HEK293 (cell line): ENCODE data around the gene DDRGK1.
A peak's percentile ranks its signal among the peaks of the same experiment; 100 is the strongest.

Experiments used
- CTCF ChIA-PET: fragments of 350-600 bp; formaldehyde crosslinking; extraction: SDS; loops from one replicate; lab custom pipeline; 2021; ENCODE audit warnings: antibody characterized with exemption; lab: Yijun Ruan, JAX
- POLR2A ChIA-PET: fragments of 300-600 bp; formaldehyde crosslinking; extraction: SDS; loops from one replicate; lab custom pipeline; 2020; ENCODE audit warnings: antibody characterized with exemption, inconsistent platforms; lab: Yijun Ruan, JAX
- H3K27ac ChIP-seq: fragments of 200-500 bp; sonication (Bioruptor generic); 2 replicates; pipeline ENCODE4 v1.5.1; 2014; ENCODE audit warnings: low read depth, low read length, control low read depth, inconsistent platforms; ENCODE audit errors: extremely low read depth
- H3K36me3 ChIP-seq, 2 experiments: fragments of 200-500 bp in 1 of 2; sonication (Bioruptor generic) in 1 of 2; 1 replicate in 1 of 2; 2 replicates in 1 of 2; pipeline ENCODE4 v1.5.1; 2014 to 2017; ENCODE audit warnings: inconsistent platforms in 2 of 2, low read length in 2 of 2; ENCODE audit not compliant: control insufficient read depth in 2 of 2, insufficient read depth in 1 of 2
- H3K4me1 ChIP-seq: fragments of 200-500 bp; sonication (Bioruptor generic); 2 replicates; pipeline ENCODE4 v1.5.1; 2014; ENCODE audit warnings: mild to moderate bottlenecking, low read length, inconsistent platforms; ENCODE audit not compliant: control insufficient read depth, insufficient read depth
- H3K4me3 ChIP-seq: 2 replicates; pipeline ENCODE4 v1.5.1; 2011; ENCODE audit warnings: low read depth, mild to moderate bottlenecking, control low read depth, low read length, moderate library complexity
- H3K9me3 ChIP-seq: fragments of 200-500 bp; sonication (Bioruptor generic); 2 replicates; pipeline ENCODE4 v1.5.1; 2014; ENCODE audit warnings: low read depth, low read length, inconsistent platforms; ENCODE audit not compliant: control insufficient read depth, insufficient read depth
- BCL11B ChIP-seq: fragments of 450-650 bp; formaldehyde crosslinking; IDR thresholded peaks from 2 replicates; pipeline ENCODE4 v1.5.1; 2016; ENCODE audit warnings: low read depth, missing biosample characterization, missing genetic modification characterization
- KLF16 ChIP-seq: fragments of 450-650 bp; formaldehyde crosslinking; IDR thresholded peaks from 2 replicates; pipeline ENCODE4 v1.5.1; 2017; ENCODE audit warnings: missing biosample characterization, missing genetic modification characterization
- KLF17 ChIP-seq: fragments of 450-650 bp; formaldehyde crosslinking; IDR thresholded peaks from 2 replicates; pipeline ENCODE4 v1.5.1; 2016; ENCODE audit warnings: missing biosample characterization, missing genetic modification characterization
- OVOL3 ChIP-seq: fragments of 450-650 bp; formaldehyde crosslinking; IDR thresholded peaks from 2 replicates; pipeline ENCODE4 v1.5.1; 2016; ENCODE audit warnings: missing biosample characterization, missing genetic modification characterization
- PRDM10 ChIP-seq: fragments of 450-650 bp; formaldehyde crosslinking; IDR thresholded peaks from 2 replicates; pipeline ENCODE4 v1.5.1; 2016; ENCODE audit warnings: missing biosample characterization, missing genetic modification characterization
- TRIM28 ChIP-seq: IDR thresholded peaks from 2 replicates; pipeline ENCODE4 v1.6.1; 2011; ENCODE audit warnings: low read length, control low read depth, borderline replicate concordance
- TSHZ1 ChIP-seq: fragments of 450-650 bp; formaldehyde crosslinking; IDR thresholded peaks from 2 replicates; pipeline ENCODE4 v1.5.1; 2016; ENCODE audit warnings: missing biosample characterization, missing genetic modification characterization, borderline replicate concordance
- WT1 ChIP-seq: fragments of 450-650 bp; formaldehyde crosslinking; IDR thresholded peaks from 2 replicates; pipeline ENCODE4 v1.5.1; 2016; ENCODE audit warnings: missing biosample characterization, missing genetic modification characterization
- ZBTB49 ChIP-seq: fragments of 450-650 bp; formaldehyde crosslinking; IDR thresholded peaks from 2 replicates; pipeline ENCODE4 v1.5.1; 2016; ENCODE audit warnings: missing biosample characterization, missing genetic modification characterization, low read depth
- ZFHX2 ChIP-seq: fragments of 450-650 bp; formaldehyde crosslinking; conservative IDR thresholded peaks from 2 replicates; pipeline ENCODE4 v1.5.1; 2016; ENCODE audit warnings: missing biosample characterization, missing genetic modification characterization
- ZNF248 ChIP-seq: fragments of 450-650 bp; formaldehyde crosslinking; IDR thresholded peaks from 2 replicates; pipeline ENCODE4 v1.5.1; 2017; ENCODE audit warnings: missing biosample characterization, missing genetic modification characterization
- ZNF335 ChIP-seq: fragments of 450-650 bp; formaldehyde crosslinking; conservative IDR thresholded peaks from 2 replicates; pipeline ENCODE4 v1.5.1; 2016; ENCODE audit warnings: missing biosample characterization, missing genetic modification characterization
- ZNF423 ChIP-seq: fragments of 450-650 bp; formaldehyde crosslinking; IDR thresholded peaks from 2 replicates; pipeline ENCODE4 v1.5.1; 2016; ENCODE audit warnings: missing biosample characterization, missing genetic modification characterization
- ZNF473 ChIP-seq: fragments of 450-650 bp; formaldehyde crosslinking; IDR thresholded peaks from 2 replicates; pipeline ENCODE4 v1.5.1; 2017; ENCODE audit warnings: missing biosample characterization, missing genetic modification characterization
- ZNF510 ChIP-seq: fragments of 450-650 bp; formaldehyde crosslinking; IDR thresholded peaks from 2 replicates; pipeline ENCODE4 v1.5.1; 2018; ENCODE audit warnings: mild to moderate bottlenecking, missing genetic modification characterization, missing biosample characterization; ENCODE audit not compliant: insufficient replicate concordance
- ZNF600 ChIP-seq: fragments of 450-650 bp; formaldehyde crosslinking; IDR thresholded peaks from 2 replicates; pipeline ENCODE4 v1.5.1; 2016; ENCODE audit warnings: missing biosample characterization, missing genetic modification characterization
- ZNF654 ChIP-seq: fragments of 450-650 bp; formaldehyde crosslinking; IDR thresholded peaks from 2 replicates; pipeline ENCODE4 v1.5.1; 2016; ENCODE audit warnings: low read depth, missing biosample characterization, missing genetic modification characterization
- ZNF692 ChIP-seq: fragments of 450-650 bp; formaldehyde crosslinking; IDR thresholded peaks from 2 replicates; pipeline ENCODE4 v1.5.1; 2016; ENCODE audit warnings: missing biosample characterization, missing genetic modification characterization
- ZNF785 ChIP-seq: fragments of 450-650 bp; formaldehyde crosslinking; IDR thresholded peaks from 2 replicates; pipeline ENCODE4 v1.5.1; 2016; ENCODE audit warnings: missing biosample characterization, missing genetic modification characterization
- ZNF837 ChIP-seq: fragments of 450-650 bp; formaldehyde crosslinking; IDR thresholded peaks from 2 replicates; pipeline ENCODE4 v1.5.1; 2016; ENCODE audit warnings: missing biosample characterization, missing genetic modification characterization
- ZSCAN16 ChIP-seq: fragments of 450-650 bp; formaldehyde crosslinking; IDR thresholded peaks from 2 replicates; pipeline ENCODE4 v1.5.1; 2016; ENCODE audit warnings: missing biosample characterization, missing genetic modification characterization
- ZSCAN30 ChIP-seq: fragments of 450-650 bp; IDR thresholded peaks from 2 replicates; pipeline ENCODE4 v1.5.1; 2018; ENCODE audit warnings: missing biosample characterization, mild to moderate bottlenecking, missing genetic modification characterization, moderate library complexity

DDRGK1 gene

GRCh38 chr20:3174442-3175261, 29.8 kb downstream of the DDRGK1 start (continued):
- peak; percentile 11; the same call in 1 of the 2 replicates for TF ChIP-seq PRDM10 (tag by site-specific recombination)
- TF ChIP-seq ZNF335 = peak; percentile 11
- peak; percentile 48; the same call in 1 of the 2 replicates for TF ChIP-seq TRIM28
- no peak for TF ChIP-seq OVOL3
- TF ChIP-seq, all 188 proteins: peak for 6

GRCh38 chr20:3173610-3174441, 30.7 kb downstream of the DDRGK1 start:
- Histone ChIP-seq H3K4me1 (peaks cover 14% of the 10 kb centered on the region), H3K36me3 (peaks cover 0 to 8% of the 10 kb centered on the region in 2 experiments; a peak in 1 of 3 replicates), H3K27ac (peak overlapping the region; percentile 87), H3K9me3 (no peaks in the 10 kb centered on the region), H3K4me3 (peak overlapping the region; percentile 61)
- CTCF ChIA-PET = interaction anchor here (0.6 kb wide), 1 partner anchor 895 kb away, joined by 4 read pairs; no protein-coding TSS in a partner anchor
- POLR2A ChIA-PET = interaction anchor here (2.1 to 2.4 kb wide), 2 partner anchors 14 to 30 kb away, joined by 10 to 11 read pairs; partner anchors contain the start of genes FASTKD5 and UBOX5
- no peak for TF ChIP-seq ZNF248 (tag by site-specific recombination)
- TF ChIP-seq ZNF654 (tag by site-specific recombination) = no peak
- TF ChIP-seq ZNF692 (tag by site-specific recombination) = peak; percentile 84
- peak; percentile 95 for TF ChIP-seq ZSCAN30 (tag by site-specific recombination)
- TF ChIP-seq ZFHX2 (tag by site-specific recombination) = peak; percentile 41; the same call in 1 of the 2 replicates
- peak; percentile 68 for TF ChIP-seq ZSCAN16
- TF ChIP-seq WT1 = peak; percentile 88
- no peak for TF ChIP-seq ZNF423 (tag by site-specific recombination)
- TF ChIP-seq ZNF473 (tag by site-specific recombination) = no peak
- peak; percentile 36; the same call in 1 of the 2 replicates for TF ChIP-seq KLF16
- TF ChIP-seq ZNF510 (tag by site-specific recombination) = no peak
- no peak for TF ChIP-seq ZBTB49 (tag by site-specific recombination)
- peak; percentile 65 for TF ChIP-seq KLF17 (tag by site-specific recombination)
- TF ChIP-seq ZNF600 = peak; percentile 96
- TF ChIP-seq ZNF837 (tag by site-specific recombination) = no peak
- TF ChIP-seq TSHZ1 (tag by site-specific recombination) = 0 out of 2 replicates have a peak, but pooled peaks have one; percentile 3
- TF ChIP-seq ZNF785 (tag by site-specific recombination) = no peak
- TF ChIP-seq BCL11B (tag by site-specific recombination) = no peak
